CD4-positive, alpha-beta T cell treated with Interleukin-4 for 1 hour (primary cell): ENCODE data around the gene CYP27C1.
A peak's percentile ranks its signal among the peaks of the same experiment; 100 is the strongest.

Experiments used
- DNase-seq, 2 donors: peaks; one replicate each; pipeline ENCODE4 v3.0.0-alpha.2; 2020 to 2022

CYP27C1 gene

GRCh38 chr2:127146820-127147502, 73.1 kb downstream of the CYP27C1 start:
- no peak for DNase-seq

DNA sequence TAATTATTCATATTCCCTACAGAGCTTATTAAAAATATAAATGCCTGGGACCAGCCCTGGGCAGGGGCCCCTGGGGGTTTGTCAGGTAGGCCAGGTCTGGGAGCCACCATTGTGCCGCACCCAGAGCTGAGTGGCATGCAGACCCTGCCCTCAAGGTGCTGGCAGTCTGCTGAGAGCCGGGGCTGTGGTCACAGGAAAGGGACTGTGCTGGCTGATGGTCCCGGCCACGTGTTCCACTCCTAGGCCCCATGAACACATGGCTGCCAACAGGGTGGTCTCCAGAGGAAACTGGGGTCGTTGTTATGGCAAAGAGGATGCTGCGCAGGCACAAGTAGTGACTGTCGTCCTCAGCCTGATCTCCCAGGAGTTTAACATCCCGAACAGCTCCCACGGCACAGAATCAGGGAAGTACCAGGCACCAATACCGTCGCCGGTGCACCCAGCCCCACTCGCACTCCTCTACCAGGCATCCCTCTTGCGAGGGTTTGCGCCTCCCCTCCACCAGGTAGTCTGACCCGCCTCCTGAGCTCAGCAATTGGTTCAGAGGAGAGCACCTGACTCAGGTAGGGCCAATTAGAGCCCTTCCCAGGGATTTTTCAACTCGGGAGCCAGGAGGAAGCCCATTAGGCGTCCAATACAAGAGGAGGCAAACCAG, 73.9 kb downstream of the CYP27C1 start:
- DNase-seq = no peak

- DNase-seq = no peak
These were observed 74.7 kb downstream of the CYP27C1 start for GRCh38 chr2:127145280-127145895.

DNA sequence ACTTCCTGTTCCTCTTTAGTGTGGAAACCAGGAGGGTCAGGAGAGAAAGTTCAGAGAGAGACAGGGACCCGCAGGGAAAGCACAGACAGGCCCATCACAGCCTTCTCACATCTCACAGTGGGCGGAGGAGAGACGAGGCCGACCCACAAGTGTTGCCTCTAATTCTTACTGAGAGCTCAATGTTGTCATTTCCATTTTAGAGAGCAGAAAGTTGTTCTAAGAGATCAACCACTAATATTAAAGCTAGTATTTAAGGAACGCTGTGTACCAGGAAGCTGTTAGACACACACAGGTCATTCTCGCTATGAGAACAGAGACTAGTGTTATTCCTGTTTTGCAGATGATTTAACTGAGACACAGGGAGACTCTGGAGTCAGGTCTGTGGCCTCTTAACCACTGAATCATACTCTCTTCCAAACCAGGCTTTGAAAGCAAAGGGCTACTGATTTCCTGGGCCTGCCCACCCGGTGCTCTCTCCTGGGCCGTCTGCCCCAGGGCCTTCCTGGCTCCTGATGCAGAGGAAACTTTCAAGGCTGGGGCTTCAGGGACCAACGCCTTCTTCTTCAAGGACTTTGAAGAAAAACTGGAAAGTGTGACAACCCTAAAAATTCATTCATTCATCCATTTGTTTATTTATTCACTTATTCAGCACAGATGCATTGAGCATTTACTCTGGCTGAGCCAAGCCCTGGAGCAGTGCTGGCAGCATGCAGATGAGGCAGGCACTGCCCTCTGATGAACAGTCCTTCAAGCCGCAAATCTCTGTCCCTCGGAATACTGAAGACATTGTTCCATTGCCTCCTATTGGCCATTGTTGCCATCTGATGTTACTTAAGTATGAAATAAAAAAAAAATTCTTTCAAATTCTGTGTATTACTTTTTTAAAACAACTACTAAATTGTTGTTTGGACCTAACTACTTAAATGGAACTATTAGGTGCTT, 76.0 kb downstream of the CYP27C1 start:
- DNase-seq = no peak

DNA sequence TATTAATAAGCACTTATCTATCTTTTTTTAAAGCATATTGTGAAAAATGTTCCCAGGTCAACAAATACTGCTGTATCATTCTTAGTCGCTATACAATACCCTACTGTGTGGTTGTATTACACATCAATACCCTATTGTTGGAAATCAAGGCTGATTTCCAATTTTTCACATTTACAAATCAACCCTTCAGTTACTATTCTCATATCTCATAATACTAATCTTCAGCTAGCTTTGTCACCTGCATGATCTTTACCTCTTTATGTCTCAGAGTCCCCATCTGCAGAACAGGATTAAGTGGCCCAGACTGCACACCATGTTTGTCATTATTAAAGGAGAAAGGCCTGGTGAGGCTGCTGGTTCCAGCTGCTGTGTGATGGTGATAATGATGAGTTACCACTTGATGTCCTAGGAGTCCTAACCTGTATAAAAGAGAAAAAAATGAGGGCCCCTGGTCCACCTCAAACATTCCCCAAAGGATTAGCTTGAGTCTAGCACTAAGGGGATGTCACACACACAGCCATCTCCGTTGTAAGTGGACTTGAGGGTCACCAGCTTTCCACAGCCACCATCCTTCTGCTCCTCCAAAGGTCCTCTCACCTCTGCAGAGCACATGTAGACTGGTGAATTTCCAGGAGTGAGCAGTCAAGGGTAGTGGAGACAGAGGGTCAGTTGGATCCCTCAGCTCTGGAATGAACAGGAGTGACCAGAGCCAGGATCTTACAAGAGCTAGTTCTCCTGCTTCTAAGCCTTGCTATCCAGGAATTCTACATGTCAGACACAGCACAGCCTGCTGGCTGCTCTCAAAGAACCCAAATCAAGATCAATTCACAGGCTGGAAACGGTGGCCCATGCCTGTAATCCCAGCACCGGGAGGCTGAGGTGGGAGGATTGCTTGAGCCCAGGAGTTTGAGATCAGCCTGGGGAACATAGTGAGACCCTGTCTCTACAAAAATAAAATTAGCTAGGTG, 77.2 kb downstream of the CYP27C1 start:
- DNase-seq = no peak

DNA sequence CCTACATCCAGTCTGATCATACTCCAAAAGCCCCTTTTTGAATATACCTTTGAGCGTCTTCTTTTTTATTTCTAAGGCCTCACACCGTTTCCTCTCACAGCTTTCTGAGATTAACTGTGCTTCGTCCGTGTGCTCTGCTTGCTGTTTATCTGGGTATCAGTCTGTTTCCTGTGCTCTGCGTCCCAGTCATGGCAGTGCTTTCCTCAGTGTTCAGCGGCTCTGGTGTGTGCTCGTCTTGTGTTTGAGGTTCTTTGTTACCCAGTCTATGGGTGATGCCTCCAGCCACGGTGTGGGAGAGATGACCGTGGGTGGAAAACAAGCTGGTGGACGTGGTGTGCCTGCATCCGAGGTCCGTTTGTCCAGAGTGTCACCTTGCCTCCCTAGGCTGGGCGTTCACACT, 79.6 kb downstream of the CYP27C1 start:
- no peak for DNase-seq

GRCh38 chr2:127139766-127140165, 80.3 kb downstream of the CYP27C1 start:
- no peak for DNase-seq

DNA sequence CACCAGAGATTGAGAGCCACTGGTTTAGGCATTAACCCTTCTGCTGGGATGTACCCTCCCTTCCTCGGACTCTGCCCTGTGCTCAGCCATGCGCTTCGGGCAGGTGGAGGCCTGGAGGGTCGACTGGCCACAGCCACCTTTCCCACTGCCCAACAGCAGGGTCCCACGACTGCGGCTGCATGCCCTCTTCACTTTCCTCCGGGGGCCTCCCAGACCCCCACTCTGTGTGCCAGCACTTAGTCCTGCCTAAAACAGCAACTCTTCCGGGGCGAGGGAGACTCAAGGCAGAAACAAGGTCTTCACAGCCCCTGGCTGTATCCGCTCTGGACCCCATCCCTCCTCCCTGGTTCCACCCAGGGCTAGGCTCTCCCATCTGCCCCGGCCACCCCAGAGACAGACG, 81.8 kb downstream of the CYP27C1 start:
- no peak for DNase-seq

DNA sequence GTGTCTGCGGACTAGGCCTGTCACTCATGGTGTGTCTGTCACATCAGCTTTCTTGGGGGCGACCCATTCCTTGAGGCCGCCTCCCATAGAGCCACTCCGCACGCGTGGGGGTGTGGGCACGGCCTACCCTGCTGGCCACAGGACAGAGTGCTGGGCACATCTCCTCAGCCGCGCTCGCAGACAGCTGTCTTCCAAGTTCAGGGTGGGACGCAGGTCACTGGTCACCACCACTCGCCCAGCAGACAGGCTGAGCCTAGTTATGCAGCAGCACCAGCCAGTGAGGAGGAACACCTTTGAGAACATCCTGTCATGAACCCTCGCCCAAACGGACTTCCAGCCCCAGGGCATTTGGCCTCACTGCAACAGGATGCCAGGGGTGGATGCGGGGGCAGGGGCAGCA, 82.4 kb downstream of the CYP27C1 start:
- no peak for DNase-seq

DNA sequence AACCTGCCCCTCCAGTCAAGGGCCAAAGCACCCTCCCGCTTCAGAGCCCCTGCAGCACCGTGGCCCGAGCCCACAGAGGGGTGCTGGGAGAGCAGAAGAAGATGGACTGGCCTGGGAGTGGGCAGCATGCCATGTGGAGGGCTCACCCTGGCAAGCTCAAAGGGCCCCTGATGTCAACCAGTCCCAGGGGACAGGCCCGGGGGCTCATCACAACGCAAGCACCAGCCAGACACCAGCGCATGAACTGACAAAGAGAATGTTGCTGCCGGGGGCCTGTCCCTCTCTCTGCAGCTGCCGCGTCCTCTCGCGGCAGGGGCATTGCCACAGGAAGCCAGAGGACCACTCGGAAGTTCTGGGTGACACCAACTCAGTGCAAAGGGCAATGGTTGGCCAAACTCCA, 82.9 kb downstream of the CYP27C1 start:
- DNase-seq = no peak

DNA sequence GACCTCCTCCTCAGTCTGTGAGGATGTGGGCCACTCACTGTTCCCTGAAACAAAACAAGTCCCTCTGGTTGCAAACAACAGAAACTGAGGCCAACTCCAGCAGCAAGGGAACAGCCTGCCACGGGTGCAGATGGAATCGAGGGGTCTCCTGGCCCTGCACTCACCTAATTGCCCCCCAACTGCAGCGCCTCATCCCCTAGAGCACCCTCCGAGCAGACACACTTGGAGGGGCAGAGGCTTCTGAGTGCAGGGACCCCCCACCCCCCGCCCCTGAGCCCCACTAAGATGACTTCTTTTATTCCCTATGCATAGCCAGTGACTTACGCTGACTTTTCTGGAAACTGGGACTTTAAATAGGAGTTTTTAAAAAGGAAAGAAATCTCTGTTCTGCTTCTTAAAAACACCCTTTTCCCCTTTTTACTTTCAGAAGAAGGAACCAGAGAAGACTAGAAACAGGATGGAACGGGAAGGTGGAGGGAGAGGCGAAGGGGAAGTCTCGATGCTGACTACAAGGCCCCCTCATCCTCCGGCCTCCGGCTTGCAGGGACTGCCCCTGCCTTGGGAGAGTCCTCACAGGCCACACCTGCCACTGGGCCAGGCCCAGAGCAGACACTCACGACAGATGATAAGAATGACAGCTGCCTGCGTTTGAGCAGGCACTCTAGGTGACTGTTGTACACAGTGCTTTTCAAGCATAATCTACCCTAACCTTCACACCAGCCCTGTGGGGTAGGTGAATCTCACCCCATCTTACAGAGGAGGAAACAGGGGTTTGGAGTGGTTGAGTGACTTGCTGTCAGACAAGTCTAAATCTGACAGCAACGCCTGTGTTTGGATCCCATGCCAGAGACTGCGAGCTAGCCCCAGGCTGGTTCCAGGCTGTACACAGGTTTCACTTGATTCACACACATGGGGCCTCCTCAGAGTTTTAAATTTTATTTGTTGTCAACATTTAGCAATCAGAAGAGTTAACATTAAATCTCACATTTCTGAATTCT, 85.0 kb downstream of the CYP27C1 start:
- peak in 1 of 2 donors; percentile 22 for DNase-seq

GRCh38 chr2:127134235-127134634, 85.9 kb downstream of the CYP27C1 start:
- no peak for DNase-seq
